ENCODE data around the gene BCAS3. TPM values are rescaled to one million over a fixed set of nuclear protein-coding genes. Genes with fewer than 3 reads are reported as not detected.
"Not testable (repeated sequence)": the region's sequence is repeated elsewhere in the genome, so short reads cannot be mapped to it uniquely, and the experiment has no call there.

Gene BCAS3
- total RNA-seq, 1 donor from 2014 or later = 30.5 TPM

- Mint-ChIP-seq H3K27ac (ENCODE audit: unreplicated experiment) (no peak overlapping the region), H3K36me3 (ENCODE audit: low read depth) (no peaks in the 10 kb centered on the region), H3K4me3 (peak overlapping the region; percentile 37), H3K9me3 (no peaks in the 10 kb centered on the region), H3K4me1 (no peaks in the 10 kb centered on the region), H3K27me3 (ENCODE audit: low read depth) (peaks cover 2% of the 10 kb centered on the region)
- no peak for DNase-seq (ENCODE audit: low read depth, low spot score)
- TF ChIP-seq, protein P1, sequence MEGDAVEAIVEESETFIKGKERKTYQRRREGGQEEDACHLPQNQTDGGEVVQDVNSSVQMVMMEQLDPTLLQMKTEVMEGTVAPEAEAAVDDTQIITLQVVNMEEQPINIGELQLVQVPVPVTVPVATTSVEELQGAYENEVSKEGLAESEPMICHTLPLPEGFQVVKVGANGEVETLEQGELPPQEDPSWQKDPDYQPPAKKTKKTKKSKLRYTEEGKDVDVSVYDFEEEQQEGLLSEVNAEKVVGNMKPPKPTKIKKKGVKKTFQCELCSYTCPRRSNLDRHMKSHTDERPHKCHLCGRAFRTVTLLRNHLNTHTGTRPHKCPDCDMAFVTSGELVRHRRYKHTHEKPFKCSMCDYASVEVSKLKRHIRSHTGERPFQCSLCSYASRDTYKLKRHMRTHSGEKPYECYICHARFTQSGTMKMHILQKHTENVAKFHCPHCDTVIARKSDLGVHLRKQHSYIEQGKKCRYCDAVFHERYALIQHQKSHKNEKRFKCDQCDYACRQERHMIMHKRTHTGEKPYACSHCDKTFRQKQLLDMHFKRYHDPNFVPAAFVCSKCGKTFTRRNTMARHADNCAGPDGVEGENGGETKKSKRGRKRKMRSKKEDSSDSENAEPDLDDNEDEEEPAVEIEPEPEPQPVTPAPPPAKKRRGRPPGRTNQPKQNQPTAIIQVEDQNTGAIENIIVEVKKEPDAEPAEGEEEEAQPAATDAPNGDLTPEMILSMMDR (conservative IDR thresholded peaks at IDR 0.05) = no peak
These were observed 6.2 kb upstream of the BCAS3 start for GRCh38 chr17:60671482-60671881.

- not testable (repeated sequence) for H3K9me3 Mint-ChIP-seq; H3K27me3 Mint-ChIP-seq (ENCODE audit: low read depth); DNase-seq (ENCODE audit: low read depth, low spot score); H3K27ac Mint-ChIP-seq (ENCODE audit: unreplicated experiment); H3K36me3 Mint-ChIP-seq (ENCODE audit: low read depth)
- Mint-ChIP-seq H3K4me1 (peaks cover 21% of the 10 kb centered on the region), H3K4me3 (peak overlapping the region; percentile 57)
These were observed 3.0 kb upstream of the BCAS3 start for GRCh38 chr17:60674637-60675036.

- no peak for DNase-seq (ENCODE audit: low read depth, low spot score)
- Mint-ChIP-seq H3K4me1 (peaks cover 21% of the 10 kb centered on the region), H3K27me3 (ENCODE audit: low read depth) (peaks cover 2% of the 10 kb centered on the region), H3K9me3 (no peaks in the 10 kb centered on the region), H3K27ac (ENCODE audit: unreplicated experiment) (no peak overlapping the region), H3K4me3 (peak overlapping the region; percentile 76), H3K36me3 (ENCODE audit: low read depth) (no peaks in the 10 kb centered on the region)
- TF ChIP-seq, protein P1 (conservative IDR thresholded peaks at IDR 0.05) = no peak
These were observed 1.7 kb upstream of the BCAS3 start for GRCh38 chr17:60675997-60676396.

GRCh38 chr17:60676758-60677307 is 818 bp upstream of the BCAS3 start:
- no peaks in the 10 kb centered on the region for H3K36me3 Mint-ChIP-seq (ENCODE audit: low read depth)
- TF ChIP-seq, protein P1 (conservative IDR thresholded peaks at IDR 0.05) = no peak
- H3K4me1 Mint-ChIP-seq = peaks cover 21% of the 10 kb centered on the region
- no peaks in the 10 kb centered on the region for H3K27me3 Mint-ChIP-seq (ENCODE audit: low read depth)
- no peaks in the 10 kb centered on the region for H3K9me3 Mint-ChIP-seq
- no peak for DNase-seq (ENCODE audit: low read depth, low spot score)
- peak overlapping the region; percentile 97 for H3K4me3 Mint-ChIP-seq
- no peak overlapping the region for H3K27ac Mint-ChIP-seq (ENCODE audit: unreplicated experiment)

DNA sequence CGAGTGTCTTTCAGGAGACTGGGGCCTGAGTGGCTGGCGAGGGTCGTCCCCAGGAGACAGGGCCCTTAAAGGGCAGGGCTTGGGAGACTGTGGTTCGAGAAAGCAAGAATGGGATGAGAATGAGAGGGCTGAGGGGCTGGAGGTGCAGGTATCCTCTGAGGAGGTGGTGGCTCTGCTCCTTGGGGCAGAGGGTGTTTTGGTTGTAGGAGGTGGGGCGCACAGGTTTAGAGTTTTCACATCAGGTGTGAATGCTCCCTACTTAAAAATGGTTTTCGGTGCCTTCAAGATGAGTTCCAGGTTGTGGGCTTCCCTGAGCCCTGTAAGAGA is 430 bp downstream of the BCAS3 start:
- TF ChIP-seq, protein P1 (conservative IDR thresholded peaks at IDR 0.05) = no peak
- no peak for DNase-seq (ENCODE audit: low read depth, low spot score)
- Mint-ChIP-seq H3K4me3 (peak overlapping the region; percentile 97), H3K4me1 (peaks cover 21% of the 10 kb centered on the region), H3K36me3 (ENCODE audit: low read depth) (no peaks in the 10 kb centered on the region), H3K27me3 (ENCODE audit: low read depth) (no peaks in the 10 kb centered on the region), H3K9me3 (no peaks in the 10 kb centered on the region), H3K27ac (ENCODE audit: unreplicated experiment) (peak overlapping the region; percentile 94)

DNA sequence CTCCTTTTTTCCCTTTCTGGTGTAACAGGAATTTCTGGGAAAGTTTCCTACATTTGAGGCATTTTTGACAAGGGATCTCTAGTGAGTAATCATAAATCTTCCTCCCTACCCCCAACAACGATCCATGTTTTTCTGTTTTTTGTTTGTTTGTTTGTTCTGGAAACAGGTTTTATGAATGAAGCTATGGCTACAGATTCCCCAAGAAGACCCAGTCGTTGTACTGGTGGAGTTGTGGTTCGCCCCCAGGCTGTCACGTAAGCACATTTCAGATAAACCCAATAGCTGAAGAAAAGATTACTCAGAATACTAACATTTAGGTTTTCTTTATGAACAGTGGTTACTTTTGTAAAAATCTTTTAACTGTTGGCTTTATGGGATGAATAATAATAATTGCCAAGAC is 1.6 kb downstream of the BCAS3 start:
- Mint-ChIP-seq H3K9me3 (no peaks in the 10 kb centered on the region), H3K4me3 (peak overlapping the region; percentile 74), H3K36me3 (ENCODE audit: low read depth) (no peaks in the 10 kb centered on the region), H3K27me3 (ENCODE audit: low read depth) (no peaks in the 10 kb centered on the region), H3K27ac (ENCODE audit: unreplicated experiment) (no peak overlapping the region), H3K4me1 (peaks cover 21% of the 10 kb centered on the region)
- no peak for DNase-seq (ENCODE audit: low read depth, low spot score)
- TF ChIP-seq, protein P1 (conservative IDR thresholded peaks at IDR 0.05) = no peak
